ENCODE data around the gene ARHGEF1. TPM values are rescaled to one million over a fixed set of nuclear protein-coding genes. Genes with fewer than 3 reads are reported as not detected.

Gene ARHGEF1
- polyA plus RNA-seq, 1 donor (not counting 4 experiments of a cell fraction or from before 2014, with no cell fraction given) = 30.5 TPM

DNA sequence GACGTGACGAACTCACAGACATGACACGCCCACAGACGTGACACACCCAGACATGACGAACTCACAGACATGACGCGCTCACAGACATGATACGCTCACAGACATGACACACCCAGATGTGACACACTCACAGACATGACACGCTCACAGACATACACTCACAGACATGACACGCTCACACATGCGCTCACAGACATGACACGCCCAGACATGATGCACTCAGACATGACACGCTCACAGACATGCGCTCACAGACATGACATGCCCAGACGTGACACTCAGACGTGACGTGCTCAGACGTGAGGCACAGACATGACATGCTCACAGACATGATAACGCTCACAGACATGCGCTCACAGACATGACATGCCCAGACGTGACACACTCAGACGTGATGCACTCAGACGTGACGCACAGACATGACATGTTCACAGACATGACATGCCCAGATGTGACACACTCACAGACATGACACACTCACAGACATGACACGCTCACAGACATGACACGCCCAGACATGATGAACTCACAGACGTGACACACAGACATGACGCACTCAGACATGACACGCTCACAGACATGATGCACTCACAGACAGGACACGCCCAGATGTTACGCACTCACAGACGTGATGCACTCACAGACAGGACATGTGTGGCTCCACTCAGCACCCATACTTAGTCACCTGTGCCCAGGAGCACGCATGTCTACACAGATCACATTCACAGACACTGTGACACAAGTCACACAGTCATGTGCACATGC is 37.1 kb downstream of the ARHGEF1 start:
- no peak overlapping the region for H2AFZ ChIP-seq (ENCODE audit: control insufficient read depth, low read length)
- H4K20me1 ChIP-seq (ENCODE audit: control insufficient read depth, extremely low read depth, insufficient read depth, low read length) = peaks cover 6% of the 10 kb centered on the region
- peak; percentile 44 for FAIRE-seq
- no peaks in the 10 kb centered on the region for H3K9me1 ChIP-seq (ENCODE audit: control insufficient read depth, extremely low read depth, insufficient read depth, low read length)
- H3K4me1 ChIP-seq (ENCODE audit: control insufficient read depth, extremely low read depth, insufficient read depth, low read length) = no peaks in the 10 kb centered on the region
- peaks cover 8% of the 10 kb centered on the region for H3K9me3 ChIP-seq (ENCODE audit: control insufficient read depth, low read depth, low read length)
- no peak overlapping the region for H3K4me3 ChIP-seq (ENCODE audit: control insufficient read depth in 2 of 3, extremely low read depth in 1 of 3, insufficient read depth in 2 of 3, low read depth in 1 of 3, low read length in 3 of 3)
- no peaks in the 10 kb centered on the region for H3K36me3 ChIP-seq (ENCODE audit: control insufficient read depth in 2 of 2, extremely low read depth in 1 of 2, insufficient read depth in 2 of 2, low read length in 2 of 2)
- no peak overlapping the region for H3K9ac ChIP-seq (ENCODE audit: control insufficient read depth, extremely low read depth, insufficient read depth, low read length)
- no peak overlapping the region for H3K4me2 ChIP-seq (ENCODE audit: control insufficient read depth, extremely low read depth, insufficient read depth, low read depth, low read length)
- peak; percentile 99 for DNase-seq (ENCODE audit: low read depth, low spot score)
- H3K79me2 ChIP-seq (ENCODE audit: control insufficient read depth, insufficient read depth, low read length) = no peaks in the 10 kb centered on the region
- TF ChIP-seq EZH2 (IDR thresholded peaks at IDR 0.05; ENCODE audit: low read length) (no peak), CTCF (optimal IDR thresholded peaks at IDR 0.05 in 1 of 3, IDR thresholded peaks at IDR 0.05 in 1 of 3, conservative IDR thresholded peaks at IDR 0.05 in 1 of 3; ENCODE audit: extremely low read depth in 1 of 3, insufficient read depth in 2 of 3, low read length in 3 of 3) (no peak)
- dilution Hi-C loops (cut with MboI; ENCODE audit: extremely low pct_ligation_motif_present, low sequenced_read_pairs) = no loop called here
- H3K27me3 ChIP-seq (ENCODE audit: control insufficient read depth, extremely low read depth, insufficient read depth, low read length) = peaks cover 80% of the 10 kb centered on the region
- H3K27ac ChIP-seq (ENCODE audit: control insufficient read depth, insufficient read depth, low read length) = no peak overlapping the region

GRCh38 chr19:41920882-41921576 is 38.0 kb downstream of the ARHGEF1 start:
- FAIRE-seq (no peak), DNase-seq (ENCODE audit: low read depth, low spot score) (no peak)
- Histone ChIP-seq H3K9me3 (ENCODE audit: control insufficient read depth, low read depth, low read length) (peaks cover 8% of the 10 kb centered on the region), H3K4me3 (ENCODE audit: control insufficient read depth in 2 of 3, extremely low read depth in 1 of 3, insufficient read depth in 2 of 3, low read depth in 1 of 3, low read length in 3 of 3) (no peak overlapping the region), H3K79me2 (ENCODE audit: control insufficient read depth, insufficient read depth, low read length) (no peaks in the 10 kb centered on the region), H2AFZ (ENCODE audit: control insufficient read depth, low read length) (no peak overlapping the region), H3K27me3 (ENCODE audit: control insufficient read depth, extremely low read depth, insufficient read depth, low read length) (peaks cover 80% of the 10 kb centered on the region), H3K9ac (ENCODE audit: control insufficient read depth, extremely low read depth, insufficient read depth, low read length) (no peak overlapping the region), H3K9me1 (ENCODE audit: control insufficient read depth, extremely low read depth, insufficient read depth, low read length) (no peaks in the 10 kb centered on the region), H3K4me2 (ENCODE audit: control insufficient read depth, extremely low read depth, insufficient read depth, low read depth, low read length) (no peak overlapping the region), H3K27ac (ENCODE audit: control insufficient read depth, insufficient read depth, low read length) (no peak overlapping the region), H3K4me1 (ENCODE audit: control insufficient read depth, extremely low read depth, insufficient read depth, low read length) (no peaks in the 10 kb centered on the region), H4K20me1 (ENCODE audit: control insufficient read depth, extremely low read depth, insufficient read depth, low read length) (peaks cover 6% of the 10 kb centered on the region), H3K36me3 (ENCODE audit: control insufficient read depth in 2 of 2, extremely low read depth in 1 of 2, insufficient read depth in 2 of 2, low read length in 2 of 2) (no peaks in the 10 kb centered on the region)
- TF ChIP-seq EZH2 (IDR thresholded peaks at IDR 0.05; ENCODE audit: low read length) = peak; percentile 69
- peak in 1 of 3 experiments; percentile 18 for TF ChIP-seq CTCF (optimal IDR thresholded peaks at IDR 0.05 in 1 of 3, IDR thresholded peaks at IDR 0.05 in 1 of 3, conservative IDR thresholded peaks at IDR 0.05 in 1 of 3; ENCODE audit: extremely low read depth in 1 of 3, insufficient read depth in 2 of 3, low read length in 3 of 3)
- dilution Hi-C loops (cut with MboI; ENCODE audit: extremely low pct_ligation_motif_present, low sequenced_read_pairs) = no loop called here
